ENCODE results near the gene POTEJ.
"Not testable (repeated sequence)": the region's sequence is repeated elsewhere in the genome, so short reads cannot be mapped to it uniquely, and the experiment has no call there.

GRCh38 chr2:130590170-130590841 lies 20.9 kb upstream of the POTEJ start:
- TF ChIP-seq, protein P1, sequence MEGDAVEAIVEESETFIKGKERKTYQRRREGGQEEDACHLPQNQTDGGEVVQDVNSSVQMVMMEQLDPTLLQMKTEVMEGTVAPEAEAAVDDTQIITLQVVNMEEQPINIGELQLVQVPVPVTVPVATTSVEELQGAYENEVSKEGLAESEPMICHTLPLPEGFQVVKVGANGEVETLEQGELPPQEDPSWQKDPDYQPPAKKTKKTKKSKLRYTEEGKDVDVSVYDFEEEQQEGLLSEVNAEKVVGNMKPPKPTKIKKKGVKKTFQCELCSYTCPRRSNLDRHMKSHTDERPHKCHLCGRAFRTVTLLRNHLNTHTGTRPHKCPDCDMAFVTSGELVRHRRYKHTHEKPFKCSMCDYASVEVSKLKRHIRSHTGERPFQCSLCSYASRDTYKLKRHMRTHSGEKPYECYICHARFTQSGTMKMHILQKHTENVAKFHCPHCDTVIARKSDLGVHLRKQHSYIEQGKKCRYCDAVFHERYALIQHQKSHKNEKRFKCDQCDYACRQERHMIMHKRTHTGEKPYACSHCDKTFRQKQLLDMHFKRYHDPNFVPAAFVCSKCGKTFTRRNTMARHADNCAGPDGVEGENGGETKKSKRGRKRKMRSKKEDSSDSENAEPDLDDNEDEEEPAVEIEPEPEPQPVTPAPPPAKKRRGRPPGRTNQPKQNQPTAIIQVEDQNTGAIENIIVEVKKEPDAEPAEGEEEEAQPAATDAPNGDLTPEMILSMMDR (IDR thresholded peaks at IDR 0.05) = not testable (repeated sequence)
- TF ChIP-seq POLR2A (IDR thresholded peaks at IDR 0.05) = not testable (repeated sequence)

All from thyroid gland (tissue), 4 donors.